GM18870 (cell line): ENCODE results near the gene TNFRSF4.

Source experiments
- ATAC-seq: cut with Tn5 transposase; IDR thresholded peaks from one replicate; pipeline ENCODE4 v1.9.1; 2021; ENCODE audit warnings: moderate library complexity; ENCODE audit not compliant: unreplicated experiment

Gene TNFRSF4

DNA sequence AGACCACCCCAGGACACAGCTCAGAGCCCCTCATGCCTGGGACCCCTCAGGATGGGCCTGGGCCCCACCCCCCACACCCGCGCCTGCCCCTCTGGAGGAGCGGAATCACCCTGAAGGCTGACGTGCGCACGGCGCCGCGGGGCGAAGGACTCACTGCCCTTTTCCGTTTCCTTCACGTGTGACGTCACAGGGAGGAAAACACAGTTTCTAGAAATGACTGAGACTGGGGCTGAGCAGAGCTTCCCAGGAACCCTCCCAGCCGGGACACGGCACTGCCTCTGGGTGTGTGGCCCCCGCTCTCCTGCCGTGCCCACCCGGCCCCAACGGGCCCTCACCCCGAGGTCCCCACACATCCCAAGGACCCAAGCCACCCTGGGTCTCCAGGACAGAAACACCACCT is 5.4 kb upstream of the TNFRSF4 start:
- no peak for ATAC-seq

GRCh38 chr1:1218524-1219200 is 4.7 kb upstream of the TNFRSF4 start:
- ATAC-seq = no peak

DNA sequence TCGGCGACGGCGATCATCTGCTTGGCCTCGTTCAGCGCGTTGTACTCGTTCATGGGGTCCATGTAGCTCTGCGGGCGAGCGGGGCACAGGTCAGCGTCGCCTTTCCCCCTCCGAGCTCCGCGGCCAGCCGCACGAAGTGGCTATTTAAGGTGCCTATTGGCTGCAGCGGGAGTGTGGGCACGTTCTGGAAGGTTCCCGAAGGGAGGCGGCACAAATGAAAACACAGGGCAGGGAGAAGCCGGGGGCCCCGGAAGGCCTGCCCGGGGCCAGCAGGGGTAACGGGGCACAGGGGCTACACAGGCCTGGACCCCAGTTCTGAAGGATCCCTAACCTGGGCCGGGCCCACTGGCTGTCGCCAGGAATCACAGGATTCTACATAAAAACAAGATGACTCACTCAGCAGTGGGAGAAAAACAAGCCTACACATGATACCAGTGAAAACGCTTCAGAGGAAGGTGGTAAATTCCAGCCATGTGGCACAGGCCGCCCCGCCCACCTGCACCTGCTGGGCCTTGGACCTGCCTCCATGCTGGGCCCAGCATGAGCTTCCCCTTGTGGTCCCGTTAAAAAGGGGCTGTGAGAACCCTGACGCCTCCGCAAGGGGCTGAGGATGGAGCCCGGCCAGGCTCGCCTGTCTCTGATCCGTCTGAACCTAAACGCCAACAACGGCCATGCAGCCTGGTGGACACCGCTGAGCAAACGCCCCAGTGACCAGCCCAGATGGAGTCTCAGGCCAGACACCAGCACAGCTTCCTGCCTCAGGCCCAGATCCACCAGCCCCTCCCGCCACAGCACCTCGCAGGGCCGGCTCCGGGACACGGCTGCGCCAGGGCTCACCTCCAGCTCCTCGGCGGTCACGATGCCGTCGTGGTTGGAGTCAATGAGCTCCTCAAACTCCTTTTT is 3.9 kb upstream of the TNFRSF4 start:
- ATAC-seq = no peak

DNA sequence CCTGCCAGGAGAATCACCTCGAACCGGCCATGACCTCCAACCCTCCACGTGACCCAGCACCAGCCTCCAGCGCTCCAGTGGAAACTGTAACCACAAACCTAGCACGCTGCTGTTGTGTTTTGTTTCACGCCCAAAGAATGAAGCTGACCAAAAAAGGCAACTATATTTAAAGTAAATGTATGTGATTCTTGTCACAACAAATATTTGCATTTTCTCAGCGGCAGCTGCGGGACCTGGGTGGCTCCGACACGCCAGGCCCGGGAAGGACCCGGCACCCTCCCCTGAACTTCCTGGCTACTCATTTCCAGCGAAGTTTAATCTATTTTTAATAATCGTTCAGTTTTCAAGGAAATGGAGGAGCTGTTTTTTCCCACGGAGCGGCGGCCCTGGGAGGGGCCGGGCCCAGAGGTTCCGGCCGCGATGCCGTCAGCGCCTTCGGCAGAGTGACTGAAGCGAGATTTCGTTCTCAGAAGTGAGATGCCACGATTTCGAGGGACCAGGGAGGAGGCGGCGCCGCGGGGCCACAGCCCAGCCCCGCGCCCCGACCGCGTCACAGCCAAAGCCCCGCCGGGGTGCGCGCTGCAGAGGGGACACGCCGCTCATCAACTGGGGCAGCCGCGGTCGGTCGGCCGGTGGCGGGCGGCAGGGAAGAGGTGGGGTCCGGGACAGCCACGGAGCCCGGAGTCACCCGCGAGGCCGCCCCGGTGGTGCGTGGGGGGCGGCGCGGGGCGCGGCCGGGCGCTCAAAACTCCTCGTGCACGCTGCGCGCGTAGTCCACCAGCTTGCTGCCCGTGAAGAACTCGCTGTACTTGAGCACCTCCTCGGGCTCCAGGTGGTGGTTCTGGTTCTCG is 3.0 kb upstream of the TNFRSF4 start:
- ATAC-seq = no peak

- ATAC-seq = no peak
These were observed 2.1 kb upstream of the TNFRSF4 start for GRCh38 chr1:1215881-1216605.

DNA sequence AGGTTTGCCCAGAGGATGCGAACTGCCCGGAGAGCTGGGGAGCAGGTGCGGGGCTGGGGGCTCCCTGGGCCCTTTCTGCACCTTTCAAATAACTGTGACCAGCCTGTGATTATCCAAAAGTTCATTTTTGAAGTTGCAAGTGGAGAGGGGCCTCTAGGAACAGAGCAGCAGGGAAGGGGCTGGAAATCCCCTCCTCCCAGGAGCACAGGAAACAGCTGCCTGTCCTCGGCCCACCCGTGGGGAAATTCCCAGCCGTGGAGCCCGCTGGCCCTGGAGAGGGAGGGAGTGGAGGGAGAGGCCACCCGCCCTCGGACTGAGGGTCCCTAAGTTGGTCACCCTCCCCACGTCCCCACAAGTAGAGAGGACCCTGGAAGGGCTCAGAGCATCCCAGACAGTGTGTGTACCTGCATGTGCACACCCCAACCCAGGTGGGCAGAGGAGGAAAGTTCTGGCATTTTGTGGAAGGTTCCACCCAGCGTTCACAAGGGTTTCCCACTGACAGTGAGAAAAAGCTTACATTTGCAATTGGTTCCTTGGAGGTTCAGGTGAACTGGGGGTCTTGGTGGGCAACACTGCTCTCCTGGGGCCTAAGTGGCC is 1.2 kb upstream of the TNFRSF4 start:
- ATAC-seq = no peak

- ATAC-seq = no peak
These were observed 1.1 kb downstream of the TNFRSF4 start for GRCh38 chr1:1212780-1213344.

GRCh38 chr1:1211541-1212441 is 2.2 kb downstream of the TNFRSF4 start:
- ATAC-seq = no peak

GRCh38 chr1:1210726-1211540 is 3.0 kb downstream of the TNFRSF4 start:
- ATAC-seq = no peak

- no peak for ATAC-seq
These were observed 5.1 kb downstream of the TNFRSF4 start for GRCh38 chr1:1208713-1209433.

GRCh38 chr1:1207571-1207892 is 6.4 kb downstream of the TNFRSF4 start:
- no peak for ATAC-seq

- ATAC-seq = no peak
These were observed 6.9 kb downstream of the TNFRSF4 start for GRCh38 chr1:1206966-1207531.

DNA sequence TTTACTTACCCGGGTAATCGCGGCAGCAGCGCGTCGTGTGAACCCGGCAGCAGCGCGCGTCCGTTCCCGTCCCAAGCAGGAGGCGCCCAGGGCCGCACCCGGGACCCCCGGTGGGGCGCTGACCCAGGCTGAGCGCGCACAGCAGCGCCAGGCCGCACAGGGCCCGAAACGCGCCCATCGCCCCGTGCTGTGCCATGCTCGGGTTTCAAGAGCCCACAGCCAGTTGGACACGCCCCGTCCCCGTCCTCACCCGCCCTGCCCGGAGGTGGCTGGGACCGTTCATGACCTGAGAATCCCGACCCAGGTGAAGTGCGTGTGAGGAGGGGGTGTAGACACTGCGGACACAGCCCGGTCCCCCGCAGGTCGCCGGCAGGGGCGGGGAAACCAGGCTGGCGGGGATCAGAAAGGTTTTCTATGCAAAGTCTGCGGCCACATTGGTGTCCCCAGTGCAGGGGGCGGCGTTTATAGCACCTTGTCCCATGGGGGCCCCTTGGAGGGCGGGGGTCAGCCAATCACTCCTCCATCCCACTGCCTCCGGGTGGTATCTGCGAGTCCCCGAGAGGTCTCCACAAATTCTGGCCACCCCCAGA is 7.5 kb downstream of the TNFRSF4 start, which contains the start of gene TNFRSF18:
Gene TNFRSF18 (minus strand): TSS at position 217 of the 590 bp plus-strand sequence. CDS start 21 bp downstream, at position 196.
- ATAC-seq = no peak

DNA sequence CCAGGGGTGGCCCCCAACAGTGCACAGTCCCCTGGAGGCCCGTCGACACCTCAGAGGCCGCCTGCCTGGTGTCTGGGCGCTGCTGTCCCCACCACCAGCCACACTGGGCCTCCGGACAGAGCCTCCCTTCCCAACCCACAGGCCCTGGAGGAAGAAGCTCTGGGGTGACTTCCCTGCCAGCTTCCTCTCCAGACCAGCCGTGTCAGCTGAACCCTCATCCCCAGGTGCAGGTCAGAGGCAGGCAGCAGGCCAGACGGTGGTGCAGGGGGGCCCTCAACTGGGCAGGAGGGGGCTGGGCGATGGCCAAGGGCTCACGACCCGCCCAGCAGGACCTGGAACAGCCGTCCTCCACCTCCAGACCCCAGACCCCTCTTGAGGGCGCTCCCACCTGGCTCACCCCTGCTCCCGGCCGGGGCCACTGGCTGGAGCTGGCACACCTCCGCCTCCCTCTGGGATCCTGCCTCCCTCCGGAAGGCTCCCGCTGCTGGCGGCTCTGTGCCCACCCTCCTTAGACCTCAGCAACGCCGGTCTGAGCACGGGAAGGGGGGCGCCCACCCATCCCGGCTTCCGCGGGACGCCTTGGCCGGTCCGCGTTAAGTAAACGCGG is 8.1 kb downstream of the TNFRSF4 start:
- no peak for ATAC-seq

- ATAC-seq = no peak
These were observed 8.8 kb downstream of the TNFRSF4 start for GRCh38 chr1:1204998-1205768.
